SK-N-SH (cell line): Measurements from ENCODE around the gene TSC1. TPM values are rescaled to one million over a fixed set of nuclear protein-coding genes. Genes with fewer than 3 reads are reported as not detected.

ENCODE experiments used
- CTCF ChIA-PET: fragments of 300-600, 350-600 bp; formaldehyde crosslinking; extraction: SDS; loops from one replicate; lab custom pipeline; 2021; lab: Yijun Ruan, JAX
- POLR2A ChIA-PET: fragments of 350-600 bp; sonication (Branson Sonifier 250); formaldehyde crosslinking; extraction: SDS; loops from one replicate; lab custom pipeline; 2020; ENCODE audit warnings: antibody characterized with exemption, inconsistent platforms; lab: Yijun Ruan, JAX
- DNase-seq: peaks from one replicate; pipeline ENCODE4 v3.0.0; 2012
- H2AFZ ChIP-seq: fragments of 200-600 bp; sonication (generic); 2 replicates; pipeline ENCODE4 v1.8.1; 2016; ENCODE audit warnings: antibody characterized with exemption, mild to moderate bottlenecking, low read depth
- H3F3A ChIP-seq: fragments of 200-600 bp; sonication (generic); replicated peaks from 2 replicates; pipeline ENCODE3; 2016; ENCODE audit warnings: antibody characterized with exemption, mild to moderate bottlenecking; ENCODE audit not compliant: insufficient read depth
- H3K27ac ChIP-seq, 2 experiments: fragments of 200-500 bp in 1 of 2; fragments of 200-600 bp in 1 of 2; sonication (Bioruptor generic) in 1 of 2; sonication (generic), shearing (Covaris generic) in 1 of 2; 2 replicates each; pipeline versions ENCODE4 v1.5.1 to v1.6.1; 2014 to 2016; ENCODE audit warnings: low read depth in 2 of 2, inconsistent platforms in 1 of 2, low read length in 1 of 2, mild to moderate bottlenecking in 1 of 2, mixed read lengths in 1 of 2
- H3K27me3 ChIP-seq: fragments of 200-600 bp; sonication (generic), shearing (Covaris generic); 2 replicates; pipeline ENCODE4 v1.6.1; 2016; ENCODE audit warnings: mixed run types; ENCODE audit not compliant: insufficient read depth
- H3K36me3 ChIP-seq, 2 experiments: fragments of 200-500 bp in 1 of 2; fragments of 200-600 bp in 1 of 2; sonication (Bioruptor generic) in 1 of 2; sonication (generic) in 1 of 2; replicated peaks in 1 of 2; 2 replicates each; pipeline versions ENCODE3 to v1.5.1; 2014 to 2016; ENCODE audit warnings: low read length in 1 of 2, mild to moderate bottlenecking in 1 of 2; ENCODE audit not compliant: insufficient read depth in 2 of 2, control insufficient read depth in 1 of 2
- H3K4me1 ChIP-seq, 2 experiments: fragments of 200-500 bp in 1 of 2; fragments of 200-600 bp in 1 of 2; sonication (Bioruptor generic) in 1 of 2; sonication (generic), shearing (Covaris generic) in 1 of 2; 2 replicates each; pipeline versions ENCODE4 v1.5.1 to v1.6.1; 2014 to 2016; ENCODE audit warnings: low read depth in 1 of 2, low read length in 1 of 2, mixed run types in 1 of 2; ENCODE audit not compliant: insufficient read depth in 2 of 2, control insufficient read depth in 1 of 2
- H3K4me2 ChIP-seq: fragments of 200-600 bp; sonication (generic), shearing (Covaris generic); 2 replicates; pipeline ENCODE4 v1.6.1; 2017; ENCODE audit warnings: mixed run types
- H3K4me3 ChIP-seq, 2 experiments: fragments of 200-500 bp in 1 of 2; fragments of 200-600 bp in 1 of 2; sonication (Bioruptor generic) in 1 of 2; sonication (generic), shearing (Covaris generic) in 1 of 2; 2 replicates each; pipeline versions ENCODE4 v1.5.1 to v1.8.1; 2014 to 2016; ENCODE audit warnings: low read depth in 2 of 2, inconsistent platforms in 1 of 2, low read length in 1 of 2, mild to moderate bottlenecking in 1 of 2, mixed read lengths in 1 of 2, moderate library complexity in 1 of 2
- H3K79me2 ChIP-seq: fragments of 200-600 bp; sonication (generic); 2 replicates; pipeline ENCODE4 v1.8.1; 2017; ENCODE audit warnings: mild to moderate bottlenecking; ENCODE audit not compliant: insufficient read depth
- H3K9ac ChIP-seq: fragments of 200-600 bp; sonication (generic); 2 replicates; pipeline ENCODE4 v1.6.1; 2017; ENCODE audit warnings: mixed run types
- H3K9me2 ChIP-seq: fragments of 200-600 bp; sonication (generic); 2 replicates; pipeline ENCODE4 v1.6.1; 2017; ENCODE audit warnings: mixed run types
- H3K9me3 ChIP-seq: fragments of 200-600 bp; sonication (generic); 2 replicates; pipeline ENCODE4 v1.6.1; 2017; ENCODE audit warnings: mixed run types, mild to moderate bottlenecking, moderate library complexity
- H4K20me1 ChIP-seq: fragments of 200-600 bp; sonication (generic); 2 replicates; pipeline ENCODE4 v1.6.1; 2017; ENCODE audit warnings: mild to moderate bottlenecking, mixed run types; ENCODE audit not compliant: insufficient read depth
- CHD2 ChIP-seq: fragments of 150-350 bp; IDR thresholded peaks from 2 replicates; pipeline ENCODE4 v1.6.1; 2018; ENCODE audit warnings: low read length; ENCODE audit not compliant: partially characterized antibody
- CTCF ChIP-seq: fragments of 200-600 bp; sonication (generic); IDR thresholded peaks from 2 replicates; pipeline ENCODE4 v1.6.1; 2017; ENCODE audit warnings: antibody characterized with exemption, mild to moderate bottlenecking, moderate library complexity
- ELF1 ChIP-seq: IDR thresholded peaks from 2 replicates; pipeline ENCODE4 v1.4.0; 2012
- EP300 ChIP-seq, 2 experiments: IDR thresholded peaks; 2 replicates each; pipeline versions ENCODE4 v1.4.0 to v1.6.1; 2012; ENCODE audit warnings: borderline replicate concordance in 1 of 2, low read depth in 1 of 2, low read length in 1 of 2
- EZH2phosphoT487 ChIP-seq: fragments of 200-600 bp; sonication (generic); IDR thresholded peaks from 2 replicates; pipeline ENCODE4 v1.6.1; 2017; ENCODE audit warnings: low read depth, mixed run types, mild to moderate bottlenecking, antibody characterized with exemption, moderate library complexity, borderline replicate concordance
- FOXM1 ChIP-seq: IDR thresholded peaks from 2 replicates; pipeline ENCODE4 v1.4.0; 2012; ENCODE audit warnings: low read depth, mild to moderate bottlenecking
- GABPA ChIP-seq: IDR thresholded peaks from 2 replicates; pipeline ENCODE4 v1.4.0; 2012; ENCODE audit warnings: low read depth, mild to moderate bottlenecking
- GATA2 ChIP-seq: sonication (generic); formaldehyde crosslinking; IDR thresholded peaks from 2 replicates; pipeline ENCODE4 v1.5.0; 2020; ENCODE audit warnings: mild to moderate bottlenecking, missing genetic modification reagents
- IRF3 ChIP-seq: fragments of 150-350 bp; IDR thresholded peaks from 2 replicates; pipeline ENCODE4 v1.6.1; 2016; ENCODE audit warnings: mild to moderate bottlenecking, low read depth, low read length
- MAX ChIP-seq: IDR thresholded peaks from 2 replicates; pipeline ENCODE4 v1.4.0; 2012; ENCODE audit warnings: low read depth
- MXI1 ChIP-seq: IDR thresholded peaks from 2 replicates; pipeline ENCODE4 v1.6.1; 2012; ENCODE audit warnings: mild to moderate bottlenecking, low read depth, low read length, improper control_type of control experiment
- NRF1 ChIP-seq: IDR thresholded peaks from 2 replicates; pipeline ENCODE4 v1.6.1; 2012; ENCODE audit warnings: low read depth, mild to moderate bottlenecking, low read length
- POLR2AphosphoS5 ChIP-seq: IDR thresholded peaks from 2 replicates; pipeline ENCODE4 v1.6.1; 2012; ENCODE audit warnings: low read depth, low read length
- RAD21 ChIP-seq: IDR thresholded peaks from 2 replicates; pipeline ENCODE4 v1.6.1; 2012; ENCODE audit warnings: mild to moderate bottlenecking, low read length
- RCOR1 ChIP-seq: fragments of 150-350 bp; IDR thresholded peaks from 2 replicates; pipeline ENCODE4 v1.6.1; 2017; ENCODE audit warnings: antibody characterized with exemption, low read length
- RXRA ChIP-seq: IDR thresholded peaks from 2 replicates; pipeline ENCODE4 v1.4.0; 2012; ENCODE audit warnings: low read depth, mild to moderate bottlenecking, borderline replicate concordance
- TAF1 ChIP-seq: IDR thresholded peaks from 2 replicates; pipeline ENCODE4 v1.6.1; 2012; ENCODE audit warnings: low read depth, mild to moderate bottlenecking, low read length, moderate library complexity, borderline replicate concordance
- TCF12 ChIP-seq: IDR thresholded peaks from 2 replicates; pipeline ENCODE4 v1.4.0; 2012
- YY1 ChIP-seq: IDR thresholded peaks from 2 replicates; pipeline ENCODE4 v1.4.0; 2012; ENCODE audit warnings: low read depth, mild to moderate bottlenecking
- ZBTB33 ChIP-seq: IDR thresholded peaks from 2 replicates; pipeline ENCODE4 v1.4.0; 2012; ENCODE audit warnings: low read depth, borderline replicate concordance
- WGBS: methylation state at CpG from one replicate; pipeline ENCODE4 v1.1.6; 2017; ENCODE audit warnings: low lambda C conversion rate; 5-methylcytosine and 5-hydroxymethylcytosine counted together
- polyA plus RNA-seq, 3 experiments: library from polyadenylated mRNA; depleted of rRNA; stranded (reverse); fragments of >200 nt; gene quantifications; 2 replicates each; pipeline ENCODE4 v1.2.3, GENCODE V29; 2012

The TSC1 gene
- polyA plus RNA-seq, 1 of the 3 experiments (the other 2 are of a cell fraction) = 18.3 TPM

- TF ChIP-seq FOXM1 = no peak
- TF ChIP-seq CTCF = no peak
- no peak for TF ChIP-seq POLR2AphosphoS5
- TF ChIP-seq, all 33 proteins: peak for 0
Measured at GRCh38 chr9:132986114-132986513, 41.7 kb upstream of the TSC1 start (continued).

GRCh38 chr9:132985489-132985888 lies 41.1 kb upstream of the TSC1 start:
- Histone ChIP-seq H3F3A (no peaks in the 10 kb centered on the region), H3K4me2 (no peak overlapping the region), H3K9ac (no peak overlapping the region), H2AFZ (no peak overlapping the region)
- POLR2A ChIA-PET = no interaction called here
- no peak for TF ChIP-seq YY1
- no peak for TF ChIP-seq EZH2phosphoT487
- TF ChIP-seq RCOR1 = no peak
- TF ChIP-seq RAD21 = no peak
- TF ChIP-seq CHD2 = no peak
- no peak for TF ChIP-seq TCF12
- no peak for TF ChIP-seq ZBTB33
- TF ChIP-seq POLR2AphosphoS5 = no peak
- no peak for TF ChIP-seq FOXM1
- no peak for TF ChIP-seq NRF1
- no peak for TF ChIP-seq MXI1
- no peak for TF ChIP-seq EP300 (IDR thresholded peaks at IDR 0.05; ENCODE audit: borderline replicate concordance in 1 of 2, low read depth in 1 of 2, low read length in 1 of 2)
- TF ChIP-seq IRF3 = no peak
- no peak for TF ChIP-seq GATA2
- TF ChIP-seq CTCF = no peak
- no peak for TF ChIP-seq GABPA
- TF ChIP-seq ELF1 = no peak
- TF ChIP-seq TAF1 = no peak
- no peak for TF ChIP-seq RXRA
- no peak for TF ChIP-seq MAX
- TF ChIP-seq, all 33 proteins: peak for 0
- Histone ChIP-seq H3K36me3 (no peaks in the 10 kb centered on the region), H3K27ac (no peak overlapping the region), H3K79me2 (no peaks in the 10 kb centered on the region), H3K27me3 (peaks cover 16% of the 10 kb centered on the region), H3K9me3 (no peaks in the 10 kb centered on the region), H3K4me3 (no peak overlapping the region), H3K4me1 (no peaks in the 10 kb centered on the region), H4K20me1 (no peaks in the 10 kb centered on the region), H3K9me2 (no peaks in the 10 kb centered on the region)
- CTCF ChIA-PET = interaction anchor here (1.6 to 1.7 kb wide), 4 partner anchors 8 to 84 kb away, joined by 4 to 10 read pairs (median 6); no protein-coding TSS in a partner anchor
- no peak for DNase-seq
- 75% methylated on average over 8 of the region's 8 CpGs for WGBS
